Measurements from ENCODE around the gene PTPRM. TPM values are rescaled to one million over a fixed set of nuclear protein-coding genes. Genes with fewer than 3 reads are reported as not detected.

Gene PTPRM
- total and polyA plus RNA-seq, 2 of the 8 experiments (the other 6 are each of a cell fraction or from before 2014, with no cell fraction given): 4.1 to 7.0 TPM

- H2BK20ac ChIP-seq (ENCODE audit: low read length): no peak overlapping the region
- H2BK15ac ChIP-seq (ENCODE audit: low read length): no peak overlapping the region
- no peak overlapping the region for H3K27ac ChIP-seq (ENCODE audit: low read depth, low read length)
- no peak overlapping the region for H3K56ac ChIP-seq (replicated peaks; ENCODE audit: insufficient read length, low read depth, low read length)
- no peaks in the 10 kb centered on the region for H4K20me1 ChIP-seq (replicated peaks in 1 of 2; ENCODE audit: control insufficient read depth in 1 of 2, insufficient read depth in 2 of 2, low read length in 2 of 2)
- H2BK120ac ChIP-seq (replicated peaks; ENCODE audit: low read depth, low read length): no peak overlapping the region
- H3K4me1 ChIP-seq (replicated peaks in 1 of 4; ENCODE audit: control insufficient read depth in 3 of 4, insufficient read depth in 4 of 4, low read length in 3 of 4): no peaks in the 10 kb centered on the region
- POLR2A ChIA-PET (ENCODE audit: partially characterized antibody): no interaction called here
- no peak overlapping the region for H4K8ac ChIP-seq (ENCODE audit: extremely low read depth, insufficient read depth, low read length)
- no peaks in the 10 kb centered on the region for H3K79me1 ChIP-seq (ENCODE audit: low read depth, low read length)
- no peak overlapping the region for H2AK5ac ChIP-seq (ENCODE audit: low read depth, low read length)
- H3K14ac ChIP-seq (ENCODE audit: insufficient read length): no peak overlapping the region
- CTCF ChIA-PET (ENCODE audit: partially characterized antibody): no interaction called here
- no peaks in the 10 kb centered on the region for H3K27me3 ChIP-seq (replicated peaks in 1 of 4; ENCODE audit: control insufficient read depth in 3 of 4, extremely low read depth in 1 of 4, insufficient read depth in 3 of 4, low read length in 3 of 4)
- no peak overlapping the region for H3K4ac ChIP-seq (replicated peaks; ENCODE audit: insufficient read length, low read depth, low read length)
- H2BK5ac ChIP-seq (ENCODE audit: low read depth, low read length): no peak overlapping the region
- H3K4me3 ChIP-seq (ENCODE audit: extremely low read depth in 1 of 4, insufficient read depth in 2 of 4, low read depth in 3 of 4, low read length in 4 of 4): no peak overlapping the region
- H2AFZ ChIP-seq (ENCODE audit: low read length): no peak overlapping the region
- no peak overlapping the region for H2BK12ac ChIP-seq (ENCODE audit: low read depth, low read length)
- no peaks in the 10 kb centered on the region for H3K36me3 ChIP-seq (ENCODE audit: control insufficient read depth in 2 of 4, insufficient read depth in 4 of 4, low read length in 3 of 4)
- H3K9me3 ChIP-seq (ENCODE audit: insufficient read depth in 2 of 2, low read depth in 1 of 2, low read length in 1 of 2): no peaks in the 10 kb centered on the region
- no peak overlapping the region for H3K4me2 ChIP-seq (ENCODE audit: insufficient read depth in 1 of 2, low read depth in 2 of 2, low read length in 2 of 2)
- no peak overlapping the region for H4K5ac ChIP-seq (ENCODE audit: insufficient read length, low read depth, low read length)
- no peak overlapping the region for H3K18ac ChIP-seq (ENCODE audit: extremely low read depth, low read length)
- H3K9ac ChIP-seq (replicated peaks in 1 of 4; ENCODE audit: extremely low read depth in 1 of 4, low read depth in 3 of 4, low read length in 3 of 4): no peak overlapping the region
- FAIRE-seq (no peak), DNase-seq (ENCODE audit: low read depth in 1 of 2, low spot score in 2 of 2) (no peak)
- no peak overlapping the region for H3K23ac ChIP-seq (ENCODE audit: insufficient read length)
- H3K79me2 ChIP-seq (ENCODE audit: control insufficient read depth in 1 of 2, insufficient read depth in 2 of 2, low read length in 2 of 2): no peaks in the 10 kb centered on the region
- H4K91ac ChIP-seq (replicated peaks; ENCODE audit: insufficient read length, low read length): no peak overlapping the region
- H3K23me2 ChIP-seq (ENCODE audit: low read depth, low read length): no peaks in the 10 kb centered on the region
- TF ChIP-seq SP2 (IDR thresholded peaks at IDR 0.05; ENCODE audit: low read length): no peak
- TF ChIP-seq ATF2 (IDR thresholded peaks at IDR 0.05; ENCODE audit: low read length): no peak
- no peak for TF ChIP-seq EZH2 (IDR thresholded peaks at IDR 0.05; ENCODE audit: low read depth, low read length, severe bottlenecking)
- TF ChIP-seq CTCF (IDR thresholded peaks at IDR 0.05; ENCODE audit: control extremely low read depth in 1 of 3, insufficient read depth in 1 of 3, low read depth in 1 of 3, low read length in 3 of 3): no peak
- TF ChIP-seq RNF2 (IDR thresholded peaks at IDR 0.05; ENCODE audit: borderline replicate concordance, low read depth, low read length, missing control alignments, poor library complexity, severe bottlenecking): no peak
- TF ChIP-seq NANOG (IDR thresholded peaks at IDR 0.05; ENCODE audit: insufficient read depth, low read depth, low read length, poor library complexity, severe bottlenecking): no peak
- TF ChIP-seq YY1 (IDR thresholded peaks at IDR 0.05; ENCODE audit: low read depth, low read length): no peak
- no peak for TF ChIP-seq SIX5 (IDR thresholded peaks at IDR 0.05; ENCODE audit: low read depth, low read length)
- no peak for TF ChIP-seq SIRT6 (IDR thresholded peaks at IDR 0.05; ENCODE audit: low read length)
- no peak for TF ChIP-seq EGR1 (IDR thresholded peaks at IDR 0.05; ENCODE audit: borderline replicate concordance, low read depth, low read length)
Observed at GRCh38 chr18:8133032-8133431, 565.9 kb downstream of the PTPRM start.
